Effector memory CD4-positive, alpha-beta T cell (primary cell): ENCODE results near the gene MBNL2.

Experiments
- DNase-seq, 3 donors: peaks; one replicate each; pipeline ENCODE4 v3.0.0-alpha.2; 2020
- H3K27ac ChIP-seq: 2 replicates; pipeline ENCODE4 v1.7.0; 2013; ENCODE audit warnings: mild to moderate bottlenecking, low read length, moderate library complexity; ENCODE audit not compliant: insufficient read depth, poor library complexity, severe bottlenecking
- H3K27me3 ChIP-seq: replicated peaks from 2 replicates; pipeline ENCODE4 v1.7.0; 2013; ENCODE audit warnings: mild to moderate bottlenecking, low read length; ENCODE audit not compliant: insufficient read depth, control insufficient read depth, poor library complexity, severe bottlenecking
- H3K36me3 ChIP-seq: 2 replicates; pipeline ENCODE4 v1.7.0; 2013; ENCODE audit warnings: mild to moderate bottlenecking, low read length, moderate library complexity; ENCODE audit not compliant: control insufficient read depth, insufficient read depth
- H3K4me1 ChIP-seq: 2 replicates; pipeline ENCODE4 v1.7.0; 2013; ENCODE audit warnings: low read length, mild to moderate bottlenecking; ENCODE audit not compliant: control insufficient read depth, insufficient read depth, poor library complexity, severe bottlenecking
- H3K4me3 ChIP-seq: 2 replicates; pipeline ENCODE4 v1.7.0; 2013; ENCODE audit warnings: low read length, low read depth, mild to moderate bottlenecking; ENCODE audit not compliant: insufficient read depth, poor library complexity, severe bottlenecking
- H3K9me3 ChIP-seq: 2 replicates; pipeline ENCODE4 v1.7.0; 2013; ENCODE audit warnings: mild to moderate bottlenecking, low read length, moderate library complexity; ENCODE audit not compliant: control insufficient read depth

MBNL2 gene

GRCh38 chr13:97395447-97396136 is 173.5 kb downstream of the MBNL2 start:
- H3K4me1 ChIP-seq = no peaks in the 10 kb centered on the region
- no peak for DNase-seq

GRCh38 chr13:97397267-97397666 is 175.1 kb downstream of the MBNL2 start:
- DNase-seq = no peak
- Histone ChIP-seq H3K4me1 (no peaks in the 10 kb centered on the region), H3K4me3 (no peak overlapping the region), H3K36me3 (no peaks in the 10 kb centered on the region), H3K27ac (no peak overlapping the region), H3K27me3 (no peaks in the 10 kb centered on the region), H3K9me3 (no peaks in the 10 kb centered on the region)

More at GRCh38 chr13:97395447-97396136, 173.5 kb downstream of the MBNL2 start:
- Histone ChIP-seq H3K27ac (no peak overlapping the region), H3K9me3 (no peaks in the 10 kb centered on the region), H3K27me3 (no peaks in the 10 kb centered on the region), H3K36me3 (no peaks in the 10 kb centered on the region), H3K4me3 (no peak overlapping the region)

- no peaks in the 10 kb centered on the region for H3K4me1 ChIP-seq
- H3K36me3 ChIP-seq = no peaks in the 10 kb centered on the region
- H3K27ac ChIP-seq = no peak overlapping the region
- no peak overlapping the region for H3K4me3 ChIP-seq
- no peak for DNase-seq
- no peaks in the 10 kb centered on the region for H3K9me3 ChIP-seq
- H3K27me3 ChIP-seq = peaks cover 3% of the 10 kb centered on the region
Measured at GRCh38 chr13:97401421-97401820, 179.3 kb downstream of the MBNL2 start.

- Histone ChIP-seq H3K4me1 (no peaks in the 10 kb centered on the region), H3K27me3 (peaks cover 3% of the 10 kb centered on the region), H3K36me3 (no peaks in the 10 kb centered on the region), H3K4me3 (no peak overlapping the region), H3K9me3 (no peaks in the 10 kb centered on the region), H3K27ac (no peak overlapping the region)
- DNase-seq = no peak
Measured at GRCh38 chr13:97403893-97404750, 182.0 kb downstream of the MBNL2 start.

- H3K36me3 ChIP-seq = no peaks in the 10 kb centered on the region
- no peak overlapping the region for H3K27ac ChIP-seq
- no peaks in the 10 kb centered on the region for H3K9me3 ChIP-seq
- peaks cover 3% of the 10 kb centered on the region for H3K27me3 ChIP-seq
- H3K4me3 ChIP-seq = no peak overlapping the region
- no peaks in the 10 kb centered on the region for H3K4me1 ChIP-seq
- no peak for DNase-seq
Measured at GRCh38 chr13:97407540-97407939, 185.4 kb downstream of the MBNL2 start.

- Histone ChIP-seq H3K36me3 (no peaks in the 10 kb centered on the region), H3K9me3 (no peaks in the 10 kb centered on the region), H3K4me3 (no peak overlapping the region), H3K4me1 (no peaks in the 10 kb centered on the region), H3K27me3 (no peaks in the 10 kb centered on the region), H3K27ac (no peak overlapping the region)
- DNase-seq = no peak
Measured at GRCh38 chr13:97408938-97409337, 186.8 kb downstream of the MBNL2 start.

- no peak overlapping the region for H3K27ac ChIP-seq
- no peaks in the 10 kb centered on the region for H3K27me3 ChIP-seq
- H3K4me1 ChIP-seq = no peaks in the 10 kb centered on the region
- H3K4me3 ChIP-seq = no peak overlapping the region
- H3K9me3 ChIP-seq = no peaks in the 10 kb centered on the region
- no peaks in the 10 kb centered on the region for H3K36me3 ChIP-seq
- DNase-seq = no peak
Measured at GRCh38 chr13:97411984-97412383, 189.9 kb downstream of the MBNL2 start.

GRCh38 chr13:97413694-97414093 is 191.6 kb downstream of the MBNL2 start:
- no peaks in the 10 kb centered on the region for H3K9me3 ChIP-seq
- DNase-seq = no peak
- H3K27me3 ChIP-seq = no peaks in the 10 kb centered on the region
- no peak overlapping the region for H3K4me3 ChIP-seq
- no peaks in the 10 kb centered on the region for H3K4me1 ChIP-seq
- H3K27ac ChIP-seq = no peak overlapping the region
- H3K36me3 ChIP-seq = no peaks in the 10 kb centered on the region

GRCh38 chr13:97414392-97414791 is 192.3 kb downstream of the MBNL2 start:
- Histone ChIP-seq H3K4me3 (no peak overlapping the region), H3K9me3 (no peaks in the 10 kb centered on the region), H3K27me3 (no peaks in the 10 kb centered on the region), H3K27ac (no peak overlapping the region), H3K4me1 (no peaks in the 10 kb centered on the region), H3K36me3 (no peaks in the 10 kb centered on the region)
- no peak for DNase-seq

GRCh38 chr13:97417698-97418097 is 195.6 kb downstream of the MBNL2 start:
- Histone ChIP-seq H3K9me3 (no peaks in the 10 kb centered on the region), H3K4me1 (no peaks in the 10 kb centered on the region), H3K27ac (no peak overlapping the region), H3K27me3 (no peaks in the 10 kb centered on the region), H3K36me3 (no peaks in the 10 kb centered on the region), H3K4me3 (no peak overlapping the region)
- no peak for DNase-seq
